ENCODE results near the gene PTPRE. TPM values are rescaled to one million over a fixed set of nuclear protein-coding genes. Genes with fewer than 3 reads are reported as not detected.

The PTPRE gene
- total RNA-seq, 1 experiment from 2014 or later: 20.4 TPM

GRCh38 chr10:127944256-127944655, 37.4 kb downstream of the PTPRE start:
- Histone ChIP-seq H3K4me2 (ENCODE audit: low read depth, low read length, poor library complexity, severe bottlenecking) (no peak overlapping the region), H3K9me2 (replicated peaks; ENCODE audit: insufficient read depth, low read length) (no peaks in the 10 kb centered on the region), H3K4me1 (ENCODE audit: low read length) (no peaks in the 10 kb centered on the region), H3K27me3 (ENCODE audit: low read length) (no peaks in the 10 kb centered on the region), H2AFZ (ENCODE audit: low read length) (no peak overlapping the region), H4K20me1 (ENCODE audit: insufficient read depth, low read depth, low read length) (no peaks in the 10 kb centered on the region), H3K9ac (ENCODE audit: low read length) (no peak overlapping the region), H3K9me3 (ENCODE audit: low read length) (no peaks in the 10 kb centered on the region), H3K79me2 (ENCODE audit: low read length) (no peaks in the 10 kb centered on the region), H3K4me3 (ENCODE audit: low read length) (no peak overlapping the region), H3K36me3 (ENCODE audit: insufficient read depth, low read length) (no peaks in the 10 kb centered on the region), H3K27ac (ENCODE audit: low read length) (no peak overlapping the region)
- DNase-seq: no peak

DNA sequence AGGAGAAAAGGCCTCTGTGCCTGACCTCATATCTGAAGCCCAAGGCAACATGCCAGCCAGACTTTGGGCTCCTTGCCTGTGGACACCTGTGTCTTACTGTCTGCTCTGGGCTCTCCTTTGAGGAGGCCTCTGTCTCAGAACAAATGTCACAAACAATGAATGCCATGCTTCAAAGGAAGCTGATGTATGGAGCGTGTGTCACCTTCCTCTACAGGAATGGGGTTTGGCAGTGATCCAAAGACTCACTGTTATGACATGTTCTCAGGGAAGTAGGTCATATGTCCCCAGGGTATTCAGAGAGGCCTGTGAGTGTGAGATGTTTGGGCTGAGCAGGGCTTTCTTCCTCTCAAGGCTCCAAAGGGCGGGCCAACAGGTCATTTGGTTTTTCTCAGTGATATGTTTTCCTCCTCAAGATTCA, 38.4 kb downstream of the PTPRE start:
- Histone ChIP-seq H3K9ac (ENCODE audit: low read length) (no peak overlapping the region), H3K27me3 (ENCODE audit: low read length) (no peaks in the 10 kb centered on the region), H3K9me2 (replicated peaks; ENCODE audit: insufficient read depth, low read length) (no peaks in the 10 kb centered on the region), H4K20me1 (ENCODE audit: insufficient read depth, low read depth, low read length) (no peaks in the 10 kb centered on the region), H3K27ac (ENCODE audit: low read length) (no peak overlapping the region), H3K9me3 (ENCODE audit: low read length) (no peaks in the 10 kb centered on the region), H3K79me2 (ENCODE audit: low read length) (no peaks in the 10 kb centered on the region), H3K4me1 (ENCODE audit: low read length) (no peaks in the 10 kb centered on the region), H3K36me3 (ENCODE audit: insufficient read depth, low read length) (no peaks in the 10 kb centered on the region), H3K4me3 (ENCODE audit: low read length) (no peak overlapping the region), H2AFZ (ENCODE audit: low read length) (no peak overlapping the region), H3K4me2 (ENCODE audit: low read depth, low read length, poor library complexity, severe bottlenecking) (no peak overlapping the region)
- no peak for DNase-seq

- H3K4me1 ChIP-seq (ENCODE audit: low read length): no peaks in the 10 kb centered on the region
- H3K79me2 ChIP-seq (ENCODE audit: low read length): no peaks in the 10 kb centered on the region
- H3K27ac ChIP-seq (ENCODE audit: low read length): no peak overlapping the region
- DNase-seq: no peak
- H3K9ac ChIP-seq (ENCODE audit: low read length): no peak overlapping the region
- H3K27me3 ChIP-seq (ENCODE audit: low read length): no peaks in the 10 kb centered on the region
- no peak overlapping the region for H2AFZ ChIP-seq (ENCODE audit: low read length)
- H3K36me3 ChIP-seq (ENCODE audit: insufficient read depth, low read length): no peaks in the 10 kb centered on the region
- H3K9me2 ChIP-seq (replicated peaks; ENCODE audit: insufficient read depth, low read length): no peaks in the 10 kb centered on the region
- H3K9me3 ChIP-seq (ENCODE audit: low read length): no peaks in the 10 kb centered on the region
- H3K4me2 ChIP-seq (ENCODE audit: low read depth, low read length, poor library complexity, severe bottlenecking): no peak overlapping the region
- H4K20me1 ChIP-seq (ENCODE audit: insufficient read depth, low read depth, low read length): no peaks in the 10 kb centered on the region
- H3K4me3 ChIP-seq (ENCODE audit: low read length): no peak overlapping the region
Observed at GRCh38 chr10:127945948-127946711, 39.2 kb downstream of the PTPRE start.

DNA sequence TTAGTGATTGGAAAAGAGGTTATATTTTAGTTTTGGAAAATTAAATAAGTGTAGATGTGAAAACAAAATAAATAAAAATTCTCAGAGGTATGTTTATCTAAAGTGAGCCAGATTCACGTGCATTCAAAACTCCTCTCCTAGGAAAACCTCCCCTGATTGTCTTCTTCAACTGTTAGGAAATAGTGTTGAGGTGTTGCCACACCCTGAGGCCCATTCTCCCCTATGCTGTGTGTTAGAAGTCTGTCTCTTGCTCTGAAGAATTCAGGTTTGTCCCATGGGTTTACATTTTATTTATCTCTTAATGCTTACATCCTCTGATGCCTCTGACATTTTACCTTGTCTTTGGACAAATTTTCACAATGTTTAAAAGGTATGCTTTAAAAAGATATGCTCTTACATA, 40.3 kb downstream of the PTPRE start:
- Histone ChIP-seq H3K27me3 (ENCODE audit: low read length) (no peaks in the 10 kb centered on the region), H3K4me1 (ENCODE audit: low read length) (no peaks in the 10 kb centered on the region), H3K79me2 (ENCODE audit: low read length) (no peaks in the 10 kb centered on the region), H3K4me2 (ENCODE audit: low read depth, low read length, poor library complexity, severe bottlenecking) (no peak overlapping the region), H3K36me3 (ENCODE audit: insufficient read depth, low read length) (no peaks in the 10 kb centered on the region), H3K9me2 (replicated peaks; ENCODE audit: insufficient read depth, low read length) (no peaks in the 10 kb centered on the region), H3K9ac (ENCODE audit: low read length) (no peak overlapping the region), H4K20me1 (ENCODE audit: insufficient read depth, low read depth, low read length) (no peaks in the 10 kb centered on the region), H3K27ac (ENCODE audit: low read length) (no peak overlapping the region), H2AFZ (ENCODE audit: low read length) (no peak overlapping the region), H3K9me3 (ENCODE audit: low read length) (no peaks in the 10 kb centered on the region), H3K4me3 (ENCODE audit: low read length) (no peak overlapping the region)
- no peak for DNase-seq

DNA sequence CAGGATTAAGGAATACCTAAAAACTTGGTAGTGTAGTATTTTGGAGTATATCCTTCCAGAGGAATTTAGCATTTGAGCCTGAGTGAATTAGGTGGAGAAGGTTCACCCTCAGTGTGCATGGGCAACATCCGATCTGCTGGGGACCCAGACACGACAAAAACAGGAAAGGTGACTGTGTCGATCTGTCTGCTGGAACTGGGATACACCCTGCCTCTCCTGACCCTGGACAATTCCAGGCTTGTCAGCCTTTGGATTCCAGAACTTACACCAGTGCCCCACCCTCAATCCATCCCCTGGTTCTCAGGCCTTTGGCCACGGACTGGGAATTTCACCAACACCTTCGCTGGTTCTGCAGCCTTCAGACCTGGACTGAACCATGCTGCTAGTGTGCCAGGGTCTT, 41.9 kb downstream of the PTPRE start:
- H3K4me3 ChIP-seq (ENCODE audit: low read length): no peak overlapping the region
- H3K36me3 ChIP-seq (ENCODE audit: insufficient read depth, low read length): no peaks in the 10 kb centered on the region
- no peak for DNase-seq
- no peaks in the 10 kb centered on the region for H3K27me3 ChIP-seq (ENCODE audit: low read length)
- H3K79me2 ChIP-seq (ENCODE audit: low read length): no peaks in the 10 kb centered on the region
- H3K9me2 ChIP-seq (replicated peaks; ENCODE audit: insufficient read depth, low read length): no peaks in the 10 kb centered on the region
- H3K9ac ChIP-seq (ENCODE audit: low read length): no peak overlapping the region
- H3K4me2 ChIP-seq (ENCODE audit: low read depth, low read length, poor library complexity, severe bottlenecking): no peak overlapping the region
- H3K4me1 ChIP-seq (ENCODE audit: low read length): no peaks in the 10 kb centered on the region
- no peak overlapping the region for H3K27ac ChIP-seq (ENCODE audit: low read length)
- H2AFZ ChIP-seq (ENCODE audit: low read length): no peak overlapping the region
- no peaks in the 10 kb centered on the region for H4K20me1 ChIP-seq (ENCODE audit: insufficient read depth, low read depth, low read length)
- H3K9me3 ChIP-seq (ENCODE audit: low read length): no peaks in the 10 kb centered on the region

DNA sequence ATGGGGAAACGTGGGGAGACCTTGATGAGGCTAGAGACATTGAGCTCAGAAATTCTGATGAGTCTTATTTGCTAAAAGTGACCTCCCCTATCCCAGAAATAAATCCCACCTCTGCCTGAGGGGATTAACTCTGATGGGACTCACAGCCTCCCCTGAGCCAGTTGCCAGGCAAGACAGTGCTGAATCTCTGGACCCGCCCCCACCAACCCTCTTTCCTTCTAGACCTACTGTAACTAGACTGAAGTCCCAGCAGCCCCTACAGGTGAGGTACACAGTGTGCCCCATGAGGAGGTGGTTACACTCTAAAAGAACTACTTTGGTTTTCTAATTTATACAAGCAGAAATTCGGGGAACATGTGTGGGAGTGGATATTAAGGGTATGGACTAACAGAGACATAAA, 42.9 kb downstream of the PTPRE start:
- H3K4me2 ChIP-seq (ENCODE audit: low read depth, low read length, poor library complexity, severe bottlenecking): no peak overlapping the region
- H3K27me3 ChIP-seq (ENCODE audit: low read length): no peaks in the 10 kb centered on the region
- no peak overlapping the region for H3K27ac ChIP-seq (ENCODE audit: low read length)
- no peak overlapping the region for H2AFZ ChIP-seq (ENCODE audit: low read length)
- H3K36me3 ChIP-seq (ENCODE audit: insufficient read depth, low read length): no peaks in the 10 kb centered on the region
- H4K20me1 ChIP-seq (ENCODE audit: insufficient read depth, low read depth, low read length): no peaks in the 10 kb centered on the region
- H3K4me3 ChIP-seq (ENCODE audit: low read length): no peak overlapping the region
- no peaks in the 10 kb centered on the region for H3K79me2 ChIP-seq (ENCODE audit: low read length)
- DNase-seq: no peak
- H3K4me1 ChIP-seq (ENCODE audit: low read length): no peaks in the 10 kb centered on the region
- no peaks in the 10 kb centered on the region for H3K9me2 ChIP-seq (replicated peaks; ENCODE audit: insufficient read depth, low read length)
- H3K9ac ChIP-seq (ENCODE audit: low read length): no peak overlapping the region
- H3K9me3 ChIP-seq (ENCODE audit: low read length): no peaks in the 10 kb centered on the region

DNA sequence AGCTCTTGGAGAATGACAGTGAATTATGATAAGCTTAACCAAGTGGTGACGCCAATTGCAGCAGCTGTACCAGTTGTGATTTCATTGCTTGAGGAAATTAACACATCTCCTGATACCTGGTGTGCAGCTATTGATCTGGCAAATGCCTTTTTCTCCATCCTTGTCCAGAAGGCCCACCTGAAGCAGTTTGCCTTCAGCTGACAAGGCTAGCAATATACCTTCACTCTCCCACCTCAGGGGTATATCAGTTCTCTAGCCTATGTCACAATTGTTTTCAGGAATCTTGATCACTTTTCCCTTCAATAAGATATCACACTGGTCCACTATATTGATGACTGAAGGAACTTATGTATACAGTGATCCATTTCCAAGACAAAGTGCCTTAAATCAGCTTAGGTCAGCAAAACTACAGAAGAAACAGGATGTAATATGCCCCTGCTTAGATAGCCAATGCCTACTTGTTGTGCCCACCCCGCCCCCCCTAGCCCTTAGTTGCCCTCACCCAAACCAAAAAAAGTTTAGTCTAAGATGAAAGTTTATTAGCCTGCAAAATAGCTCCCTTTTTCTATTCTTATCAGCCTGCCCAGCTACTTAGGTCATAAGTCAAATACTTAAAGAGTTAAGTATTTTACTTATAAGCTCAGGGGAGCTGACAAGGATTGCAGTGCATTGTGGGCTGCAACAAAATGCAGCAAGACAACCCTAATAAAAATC, 45.1 kb downstream of the PTPRE start:
- H3K36me3 ChIP-seq (ENCODE audit: insufficient read depth, low read length): no peaks in the 10 kb centered on the region
- no peak overlapping the region for H3K9ac ChIP-seq (ENCODE audit: low read length)
- H3K79me2 ChIP-seq (ENCODE audit: low read length): no peaks in the 10 kb centered on the region
- no peaks in the 10 kb centered on the region for H3K27me3 ChIP-seq (ENCODE audit: low read length)
- no peak overlapping the region for H3K4me3 ChIP-seq (ENCODE audit: low read length)
- no peak for DNase-seq
- H4K20me1 ChIP-seq (ENCODE audit: insufficient read depth, low read depth, low read length): no peaks in the 10 kb centered on the region
- no peak overlapping the region for H3K4me2 ChIP-seq (ENCODE audit: low read depth, low read length, poor library complexity, severe bottlenecking)
- H3K27ac ChIP-seq (ENCODE audit: low read length): no peak overlapping the region
- no peaks in the 10 kb centered on the region for H3K4me1 ChIP-seq (ENCODE audit: low read length)
- no peaks in the 10 kb centered on the region for H3K9me3 ChIP-seq (ENCODE audit: low read length)
- H2AFZ ChIP-seq (ENCODE audit: low read length): no peak overlapping the region
- H3K9me2 ChIP-seq (replicated peaks; ENCODE audit: insufficient read depth, low read length): no peaks in the 10 kb centered on the region

DNA sequence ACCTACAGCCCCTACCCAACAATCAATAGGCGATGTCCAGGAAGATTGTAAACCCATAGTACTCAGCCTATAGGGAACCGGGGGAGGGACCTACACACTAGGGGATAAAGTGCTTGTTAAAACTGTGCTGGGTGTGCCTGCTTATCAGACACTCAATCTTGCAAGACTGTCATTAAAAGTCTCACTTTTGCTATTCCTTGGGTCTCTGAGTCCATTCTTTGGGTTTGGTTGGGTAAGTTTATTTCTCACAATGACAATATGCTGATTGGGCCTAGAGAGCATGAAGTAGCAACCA, 45.6 kb downstream of the PTPRE start:
- H3K9ac ChIP-seq (ENCODE audit: low read length): no peak overlapping the region

More for the DNA sequence above, 45.6 kb downstream of the PTPRE start:
- H3K27me3 ChIP-seq (ENCODE audit: low read length): no peaks in the 10 kb centered on the region
- no peaks in the 10 kb centered on the region for H4K20me1 ChIP-seq (ENCODE audit: insufficient read depth, low read depth, low read length)
- no peak overlapping the region for H2AFZ ChIP-seq (ENCODE audit: low read length)
- no peaks in the 10 kb centered on the region for H3K9me2 ChIP-seq (replicated peaks; ENCODE audit: insufficient read depth, low read length)
- no peak overlapping the region for H3K4me3 ChIP-seq (ENCODE audit: low read length)
- H3K27ac ChIP-seq (ENCODE audit: low read length): no peak overlapping the region
- DNase-seq: no peak
- no peaks in the 10 kb centered on the region for H3K36me3 ChIP-seq (ENCODE audit: insufficient read depth, low read length)
- H3K9me3 ChIP-seq (ENCODE audit: low read length): no peaks in the 10 kb centered on the region
- H3K4me2 ChIP-seq (ENCODE audit: low read depth, low read length, poor library complexity, severe bottlenecking): no peak overlapping the region
- H3K4me1 ChIP-seq (ENCODE audit: low read length): no peaks in the 10 kb centered on the region
- H3K79me2 ChIP-seq (ENCODE audit: low read length): no peaks in the 10 kb centered on the region
